H1 (cell line): ENCODE results near the gene TIFAB. TPM values are rescaled to one million over a fixed set of nuclear protein-coding genes. Genes with fewer than 3 reads are reported as not detected.

ENCODE experiments used
- CTCF ChIA-PET: fragments of 300-600 bp; sonication (Branson Sonifier 250); formaldehyde crosslinking; loops from one replicate; lab custom pipeline; 2021; ENCODE audit not compliant: partially characterized antibody; lab: Charles Lee
- POLR2A ChIA-PET: fragments of 300-600 bp; sonication (Branson Sonifier 250); formaldehyde crosslinking; loops from one replicate; lab custom pipeline; 2021; ENCODE audit warnings: inconsistent platforms; ENCODE audit not compliant: partially characterized antibody; lab: Charles Lee
- DNase-seq, 2 experiments: peaks; one replicate each; pipeline versions ENCODE4 v3.0.0 to v3.0.0-alpha.2; 2010 to 2022; ENCODE audit warnings: low spot score in 2 of 2, low read depth in 1 of 2, mixed read lengths in 1 of 2
- FAIRE-seq: peaks from 2 replicates; lab custom pipeline; 2011; peaks lifted over from hg19 to GRCh38; lab: Jason Lieb, UNC
- H2AFZ ChIP-seq: 2 replicates; pipeline ENCODE4 v1.8.1; 2012; ENCODE audit warnings: low read length, inconsistent platforms
- H2AK5ac ChIP-seq: 2 replicates; pipeline ENCODE4 v1.6.1; 2013; ENCODE audit warnings: low read depth, low read length
- H2BK120ac ChIP-seq: replicated peaks from 2 replicates; pipeline ENCODE3; 2013; ENCODE audit warnings: low read depth, low read length, inconsistent platforms
- H2BK12ac ChIP-seq: 2 replicates; pipeline ENCODE4 v1.6.1; 2013; ENCODE audit warnings: low read depth, low read length
- H2BK15ac ChIP-seq: 2 replicates; pipeline ENCODE4 v1.6.1; 2013; ENCODE audit warnings: low read length
- H2BK20ac ChIP-seq: 2 replicates; pipeline ENCODE4 v1.6.1; 2013; ENCODE audit warnings: low read length
- H2BK5ac ChIP-seq: 2 replicates; pipeline ENCODE4 v1.6.1; 2013; ENCODE audit warnings: low read depth, low read length
- H3K14ac ChIP-seq: 2 replicates; pipeline ENCODE4 v1.6.1; 2013; ENCODE audit warnings: inconsistent platforms; ENCODE audit not compliant: insufficient read length
- H3K18ac ChIP-seq: 2 replicates; pipeline ENCODE4 v1.6.1; 2013; ENCODE audit warnings: low read length; ENCODE audit errors: extremely low read depth
- H3K23ac ChIP-seq: 2 replicates; pipeline ENCODE4 v1.6.1; 2013; ENCODE audit warnings: inconsistent platforms; ENCODE audit not compliant: insufficient read length
- H3K23me2 ChIP-seq: 2 replicates; pipeline ENCODE4 v1.6.1; 2013; ENCODE audit warnings: low read depth, low read length
- H3K27ac ChIP-seq: 2 replicates; pipeline ENCODE4 v1.6.1; 2011; ENCODE audit warnings: low read depth, low read length, inconsistent platforms
- H3K27me3 ChIP-seq, 4 experiments: replicated peaks in 1 of 4; 1 replicate in 1 of 4; 2 replicates in 3 of 4; pipeline versions ENCODE4 v1.6.1 to v1.8.1; 2011 to 2013; ENCODE audit warnings: low read length in 3 of 4, mild to moderate bottlenecking in 3 of 4, inconsistent platforms in 2 of 4, mixed read lengths in 2 of 4, moderate library complexity in 1 of 4; ENCODE audit not compliant: control insufficient read depth in 3 of 4, insufficient read depth in 3 of 4; ENCODE audit errors: extremely low read depth in 1 of 4
- H3K36me3 ChIP-seq, 4 experiments: 2 replicates each; pipeline versions ENCODE4 v1.6.1 to v1.8.1; 2011 to 2013; ENCODE audit warnings: mild to moderate bottlenecking in 4 of 4, low read length in 3 of 4, moderate library complexity in 2 of 4, control low read depth in 1 of 4, inconsistent platforms in 1 of 4; ENCODE audit not compliant: insufficient read depth in 4 of 4, control insufficient read depth in 2 of 4
- H3K4ac ChIP-seq: replicated peaks from 2 replicates; pipeline ENCODE3; 2013; ENCODE audit warnings: low read length, low read depth, mixed read lengths, inconsistent platforms; ENCODE audit not compliant: insufficient read length
- H3K4me1 ChIP-seq, 4 experiments: replicated peaks in 1 of 4; 1 replicate in 1 of 4; 2 replicates in 3 of 4; pipeline versions ENCODE4 v1.6.1 to v1.8.1; 2011 to 2013; ENCODE audit warnings: low read length in 3 of 4, inconsistent platforms in 2 of 4, mixed read lengths in 1 of 4; ENCODE audit not compliant: insufficient read depth in 4 of 4, control insufficient read depth in 3 of 4
- H3K4me2 ChIP-seq, 2 experiments: 2 replicates each; pipeline versions ENCODE4 v1.6.1 to v1.8.1; 2011 to 2013; ENCODE audit warnings: low read depth in 2 of 2, low read length in 2 of 2, control low read depth in 1 of 2, inconsistent platforms in 1 of 2, mild to moderate bottlenecking in 1 of 2; ENCODE audit not compliant: insufficient read depth in 1 of 2
- H3K4me3 ChIP-seq, 4 experiments: fragments of 200-600, 300-600 bp in 1 of 4; sonication (generic), shearing (Covaris generic), sonication (Bioruptor Twin) in 1 of 4; 2 replicates each; pipeline versions ENCODE4 v1.5.1 to v1.8.1; 2011 to 2016; ENCODE audit warnings: low read length in 4 of 4, low read depth in 3 of 4, control low read depth in 2 of 4, inconsistent platforms in 2 of 4, mild to moderate bottlenecking in 2 of 4, mixed read lengths in 1 of 4, moderate library complexity in 1 of 4; ENCODE audit not compliant: insufficient read depth in 2 of 4; ENCODE audit errors: extremely low read depth in 1 of 4
- H3K56ac ChIP-seq: replicated peaks from 2 replicates; pipeline ENCODE3; 2013; ENCODE audit warnings: low read depth, mild to moderate bottlenecking, mixed read lengths, low read length, inconsistent platforms; ENCODE audit not compliant: insufficient read length
- H3K79me1 ChIP-seq: 2 replicates; pipeline ENCODE4 v1.6.1; 2013; ENCODE audit warnings: low read depth, low read length, control low read depth
- H3K79me2 ChIP-seq, 2 experiments: 2 replicates each; pipeline versions ENCODE4 v1.6.1 to v1.8.1; 2012 to 2013; ENCODE audit warnings: low read length in 2 of 2, mild to moderate bottlenecking in 2 of 2, inconsistent platforms in 1 of 2; ENCODE audit not compliant: insufficient read depth in 2 of 2, control insufficient read depth in 1 of 2
- H3K9ac ChIP-seq, 4 experiments: replicated peaks in 1 of 4; 1 replicate in 1 of 4; 2 replicates in 3 of 4; pipeline versions ENCODE4 v1.6.1 to v1.8.1; 2011 to 2013; ENCODE audit warnings: low read depth in 3 of 4, low read length in 3 of 4, control low read depth in 2 of 4, mild to moderate bottlenecking in 2 of 4, moderate library complexity in 2 of 4, inconsistent platforms in 1 of 4; ENCODE audit errors: extremely low read depth in 1 of 4
- H3K9me3 ChIP-seq, 2 experiments: 2 replicates each; pipeline versions ENCODE4 v1.6.1 to v1.8.1; 2012 to 2013; ENCODE audit warnings: mild to moderate bottlenecking in 2 of 2, moderate library complexity in 2 of 2, control low read depth in 1 of 2, inconsistent platforms in 1 of 2, low read depth in 1 of 2, low read length in 1 of 2, mixed read lengths in 1 of 2; ENCODE audit not compliant: insufficient read depth in 2 of 2
- H4K20me1 ChIP-seq, 2 experiments: replicated peaks in 1 of 2; 2 replicates each; pipeline versions ENCODE3 to v1.8.1; 2011 to 2013; ENCODE audit warnings: inconsistent platforms in 2 of 2, low read length in 2 of 2, mild to moderate bottlenecking in 1 of 2; ENCODE audit not compliant: insufficient read depth in 2 of 2, control insufficient read depth in 1 of 2
- H4K5ac ChIP-seq: 2 replicates; pipeline ENCODE4 v1.6.1; 2013; ENCODE audit warnings: low read length, low read depth, mixed read lengths, inconsistent platforms; ENCODE audit not compliant: insufficient read length
- H4K8ac ChIP-seq: 2 replicates; pipeline ENCODE4 v1.8.0; 2013; ENCODE audit warnings: mild to moderate bottlenecking, moderate library complexity, low read length, inconsistent platforms; ENCODE audit not compliant: insufficient read depth; ENCODE audit errors: extremely low read depth
- H4K91ac ChIP-seq: replicated peaks from 2 replicates; pipeline ENCODE3; 2013; ENCODE audit warnings: low read length, mixed read lengths, inconsistent platforms; ENCODE audit not compliant: insufficient read length
- BRCA1 ChIP-seq: IDR thresholded peaks from 2 replicates; pipeline ENCODE4 v1.6.1; 2012; ENCODE audit warnings: low read depth, low read length, improper control_type of control experiment
- CBX5 ChIP-seq: fragments of 300-800, 300-1000 bp; sonication (generic); IDR thresholded peaks from 2 replicates; pipeline ENCODE4 v1.7.1; 2016; ENCODE audit warnings: antibody characterized with exemption, low read length, low read depth
- CBX8 ChIP-seq: fragments of 300-800, 300-1000 bp; sonication (generic); IDR thresholded peaks from 2 replicates; pipeline ENCODE4 v1.7.1; 2016; ENCODE audit warnings: low read depth, low read length, borderline replicate concordance
- CREB1 ChIP-seq: IDR thresholded peaks from 2 replicates; pipeline ENCODE4 v1.6.1; 2012; ENCODE audit warnings: inconsistent platforms
- EP300 ChIP-seq, 2 experiments: IDR thresholded peaks; 1 replicate in 1 of 2; 2 replicates in 1 of 2; pipeline ENCODE4 v1.6.1; 2011 to 2012; ENCODE audit warnings: low read depth in 2 of 2, low read length in 2 of 2, mild to moderate bottlenecking in 2 of 2, borderline replicate concordance in 1 of 2, inconsistent platforms in 1 of 2, moderate library complexity in 1 of 2
- GTF2F1 ChIP-seq: IDR thresholded peaks from 2 replicates; pipeline ENCODE4 v1.6.1; 2012; ENCODE audit warnings: low read depth, low read length, improper control_type of control experiment, borderline replicate concordance
- HDAC6 ChIP-seq: IDR thresholded peaks from one replicate; pipeline ENCODE4 v1.7.1; 2012; ENCODE audit warnings: low read depth, mild to moderate bottlenecking, inconsistent platforms, low read length, moderate library complexity
- NANOG ChIP-seq: IDR thresholded peaks from 2 replicates; pipeline ENCODE4 v1.6.1; 2011; ENCODE audit warnings: low read length, low read depth, mild to moderate bottlenecking, inconsistent platforms; ENCODE audit not compliant: insufficient read depth, poor library complexity, severe bottlenecking
- NRF1 ChIP-seq: IDR thresholded peaks from 2 replicates; pipeline ENCODE4 v1.6.1; 2011; ENCODE audit warnings: mild to moderate bottlenecking, low read depth, low read length, improper control_type of control experiment
- PHF8 ChIP-seq: fragments of 200-600 bp; sonication (generic); conservative IDR thresholded peaks from 2 replicates; pipeline ENCODE4 v1.7.1; 2012; ENCODE audit warnings: low read depth, mild to moderate bottlenecking, inconsistent platforms, low read length, moderate library complexity
- POLR2AphosphoS5 ChIP-seq: IDR thresholded peaks from 2 replicates; pipeline ENCODE4 v1.6.1; 2011; ENCODE audit warnings: low read depth, low read length
- POU5F1 ChIP-seq: IDR thresholded peaks from 2 replicates; pipeline ENCODE4 v1.6.1; 2011; ENCODE audit warnings: low read depth, mild to moderate bottlenecking, low read length, moderate library complexity
- RAD21 ChIP-seq, 2 experiments: IDR thresholded peaks in 1 of 2; conservative IDR thresholded peaks in 1 of 2; 2 replicates each; pipeline ENCODE4 v1.6.1; 2011; ENCODE audit warnings: low read depth in 2 of 2, low read length in 2 of 2, improper control_type of control experiment in 1 of 2, inconsistent platforms in 1 of 2, mild to moderate bottlenecking in 1 of 2, moderate library complexity in 1 of 2
- SP2 ChIP-seq: IDR thresholded peaks from 2 replicates; pipeline ENCODE4 v1.6.1; 2012; ENCODE audit warnings: mild to moderate bottlenecking, low read length, inconsistent platforms
- SUZ12 ChIP-seq: fragments of 200-600 bp; sonication (generic); IDR thresholded peaks from 2 replicates; pipeline ENCODE4 v1.6.1; 2012; ENCODE audit warnings: mild to moderate bottlenecking, inconsistent platforms, low read length, moderate library complexity, mixed read lengths
- WGBS, 2 experiments: shearing (Covaris generic) in 1 of 2; methylation state at CpG; one replicate each; pipeline versions ENCODE4 v1.1.6 to v1.1.7; 2013 to 2015; ENCODE audit warnings: low lambda C conversion rate in 2 of 2, mixed read lengths in 2 of 2, inconsistent platforms in 1 of 2, low coverage in 1 of 2, missing lambda C conversion rate in 1 of 2; ENCODE audit not compliant: insufficient replicate concordance in 2 of 2, insufficient coverage in 1 of 2, insufficient read length in 1 of 2; ENCODE audit errors: extremely low coverage in 1 of 2, missing lambda C conversion rate in 1 of 2; 5-methylcytosine and 5-hydroxymethylcytosine counted together
- polyA plus RNA-seq, 7 experiments: library from polyadenylated mRNA; depleted of rRNA in 3 of 7; stranded (reverse) in 5 of 7; unstranded in 2 of 7; fragments of >200 nt in 5 of 7; fragments of 200-250 nt in 2 of 7; gene quantifications; 1 replicate in 5 of 7; 2 replicates in 1 of 7; 4 replicates in 1 of 7; pipeline versions ENCODE4 v1.2.1 to v1.2.3, GENCODE V29; 2011 to 2013; ENCODE audit warnings: missing spikeins in 2 of 7, mixed read lengths in 2 of 7
- total RNA-seq: library from RNA; stranded (reverse); fragmentation: NEBNext Ultra II Directional; extraction: Animal tissue kit (Norgen Biotek cat#: 25700); gene quantifications from 2 replicates; pipeline ENCODE4 v1.2.1, GENCODE V29; 2021

Gene TIFAB
- total and polyA plus RNA-seq, 2 of the 8 experiments (the other 6 are each of a cell fraction or from before 2014, with no cell fraction given), result not detected

- Histone ChIP-seq H4K5ac (no peak overlapping the region), H3K9me3 (no peaks in the 10 kb centered on the region), H2AFZ (no peak overlapping the region), H3K79me2 (no peaks in the 10 kb centered on the region), H3K79me1 (no peaks in the 10 kb centered on the region), H3K36me3 (no peaks in the 10 kb centered on the region), H3K27ac (no peak overlapping the region), H2BK12ac (no peak overlapping the region), H2BK15ac (no peak overlapping the region), H3K4ac (no peak overlapping the region), H3K27me3 (peaks cover 0 to 12% (median 3%) of the 10 kb centered on the region in 4 experiments; a peak in 4 of 7 replicates), H3K9ac (no peak overlapping the region), H4K20me1 (no peaks in the 10 kb centered on the region), H3K4me2 (no peak overlapping the region), H3K23me2 (no peaks in the 10 kb centered on the region), H2BK5ac (no peak overlapping the region), H4K91ac (no peak overlapping the region), H3K56ac (no peak overlapping the region), H2BK120ac (no peak overlapping the region), H3K14ac (no peak overlapping the region), H3K18ac (no peak overlapping the region), H3K4me1 (no peaks in the 10 kb centered on the region), H3K4me3 (no peak overlapping the region), H2BK20ac (no peak overlapping the region), H3K23ac (no peak overlapping the region), H2AK5ac (no peak overlapping the region), H4K8ac (no peak overlapping the region)
- POLR2A ChIA-PET, result no interaction called here
- CTCF ChIA-PET, result interaction anchor here (0.6 to 21.6 kb wide), 11 partner anchors 10 to 379 kb away, joined by 3 to 778 read pairs (median 14); partner anchors contain the start of genes DCANP1 and TIFAB
- 86% methylated on average over 4 of the region's 4 CpGs; no CpG with 5 or more reads in 1 of the 2 experiments for WGBS, 2 experiments
- no peak for FAIRE-seq
- no peak for DNase-seq
- TF ChIP-seq CBX5 (no peak), SP2 (no peak), CREB1 (no peak), HDAC6 (no peak), NANOG (no peak), POU5F1 (no peak), PHF8 (no peak), EP300 (IDR thresholded peaks at IDR 0.05; ENCODE audit: borderline replicate concordance in 1 of 2, low read depth in 2 of 2, low read length in 2 of 2) (no peak), BRCA1 (no peak), GTF2F1 (no peak), SUZ12 (no peak), POLR2AphosphoS5 (no peak), RAD21 (IDR thresholded peaks at IDR 0.05 in 1 of 2, conservative IDR thresholded peaks at IDR 0.05 in 1 of 2; ENCODE audit: low read depth in 2 of 2, low read length in 2 of 2) (no peak), NRF1 (no peak), CBX8 (no peak)
Measured at GRCh38 chr5:135455876-135456237, 3.7 kb upstream of the TIFAB start.
